OCI-LY7 (cell line): Measurements from ENCODE around the gene EI24. TPM values are rescaled to one million over a fixed set of nuclear protein-coding genes. Genes with fewer than 3 reads are reported as not detected.
"Not testable (repeated sequence)": the region's sequence is repeated elsewhere in the genome, so short reads cannot be mapped to it uniquely, and the experiment has no call there.

Source experiments
- BruUV-seq: library from RNA; stranded (reverse); fragments of 400-500 nt; replicated peaks from 2 replicates; lab custom pipeline; 2021; lab: Mats Ljungman, UMichigan
- CTCF ChIA-PET: fragments of 300-600 bp; sonication (Branson Sonifier 250); formaldehyde crosslinking; loops from one replicate; lab custom pipeline; 2022; ENCODE audit warnings: antibody characterized with exemption; ENCODE audit not compliant: unreplicated experiment; lab: Charles Lee
- POLR2A ChIA-PET: fragments of 300-600 bp; sonication (Branson Sonifier 250); formaldehyde crosslinking; loops from one replicate; lab custom pipeline; 2022; ENCODE audit warnings: antibody characterized with exemption; lab: Charles Lee
- DNase-seq: peaks from one replicate; pipeline ENCODE4 v3.0.0-alpha.2; 2015; ENCODE audit warnings: low spot score
- H2AFZ ChIP-seq: fragments of 200-600 bp; sonication (generic), shearing (Covaris generic); 2 replicates; pipeline ENCODE4 v1.6.1; 2014; ENCODE audit warnings: mild to moderate bottlenecking, antibody characterized with exemption, low read length, moderate library complexity
- H3K27ac ChIP-seq: fragments of 200-600 bp; sonication (generic); 2 replicates; pipeline ENCODE4 v1.5.1; 2014; ENCODE audit warnings: mixed run types, low read depth, mild to moderate bottlenecking, moderate library complexity, low read length, inconsistent platforms; ENCODE audit not compliant: poor library complexity, severe bottlenecking
- H3K36me3 ChIP-seq: fragments of 200-600 bp; sonication (generic); 2 replicates; pipeline ENCODE4 v1.6.1; 2014; ENCODE audit warnings: mild to moderate bottlenecking, antibody characterized with exemption, low read length, moderate library complexity, mixed read lengths; ENCODE audit not compliant: insufficient read depth
- H3K4me1 ChIP-seq: fragments of 200-600 bp; sonication (generic); 2 replicates; pipeline ENCODE4 v1.5.1; 2014; ENCODE audit warnings: mild to moderate bottlenecking, low read length; ENCODE audit not compliant: insufficient read depth, poor library complexity, severe bottlenecking
- H3K4me2 ChIP-seq: fragments of 200-600 bp; sonication (generic); 2 replicates; pipeline ENCODE4 v1.6.1; 2014; ENCODE audit warnings: mild to moderate bottlenecking, low read length
- H3K4me3 ChIP-seq: fragments of 200-600 bp; sonication (generic); 2 replicates; pipeline ENCODE4 v1.5.1; 2014; ENCODE audit warnings: mild to moderate bottlenecking, low read depth, low read length; ENCODE audit not compliant: poor library complexity, severe bottlenecking
- H3K79me2 ChIP-seq: fragments of 200-600 bp; sonication (generic); 2 replicates; pipeline ENCODE4 v1.6.1; 2016; ENCODE audit warnings: low read depth, mild to moderate bottlenecking, low read length, moderate library complexity, mixed read lengths; ENCODE audit not compliant: insufficient read depth
- H3K9me2 ChIP-seq: fragments of 200-600 bp; sonication (generic); 2 replicates; pipeline ENCODE4 v1.6.1; 2016; ENCODE audit warnings: mild to moderate bottlenecking, low read length, mixed read lengths; ENCODE audit not compliant: insufficient read depth
- H3K9me3 ChIP-seq: fragments of 200-600 bp; sonication (generic); 2 replicates; pipeline ENCODE4 v1.6.1; 2014; ENCODE audit warnings: mild to moderate bottlenecking, mixed run types, low read length, mixed read lengths
- H4K20me1 ChIP-seq: fragments of 200-600 bp; sonication (generic); 2 replicates; pipeline ENCODE4 v1.6.1; 2014; ENCODE audit warnings: mild to moderate bottlenecking, antibody characterized with exemption, low read length, moderate library complexity, mixed read lengths; ENCODE audit not compliant: insufficient read depth
- CTCF ChIP-seq: fragments of 200-600 bp; sonication (generic); conservative IDR thresholded peaks from 2 replicates; pipeline ENCODE4 v1.5.1; 2014; ENCODE audit warnings: mild to moderate bottlenecking, antibody characterized with exemption, low read length, moderate library complexity, mixed read lengths
- EZH2phosphoT487 ChIP-seq: fragments of 200-600 bp; sonication (generic); IDR thresholded peaks from 2 replicates; pipeline ENCODE4 v1.6.1; 2018; ENCODE audit warnings: low read depth, borderline replicate concordance, mild to moderate bottlenecking, mixed run types, antibody characterized with exemption, low read length, moderate library complexity, mixed read lengths
- intact Hi-C: fragments of 100-400 bp; cut with micrococcal nuclease; formaldehyde crosslinking; loops from one replicate; pipeline ENCODE4 v1.10.0; 2022; ENCODE audit not compliant: unreplicated experiment
- total RNA-seq, 2 experiments: library from RNA; depleted of rRNA in 1 of 2; stranded (reverse); fragments of >200 nt in 1 of 2; shearing (Covaris generic) in 1 of 2; gene quantifications; 2 replicates each; pipeline ENCODE4 v1.2.3, GENCODE V29; 2014 to 2022

The EI24 gene
- total RNA-seq, 2 experiments from 2014 or later, result 66.8 to 77.2 TPM

- no peaks in the 10 kb centered on the region for H3K4me1 ChIP-seq
- no peaks in the 10 kb centered on the region for H3K9me2 ChIP-seq
- no peaks in the 10 kb centered on the region for H4K20me1 ChIP-seq
- H2AFZ ChIP-seq, result no peak overlapping the region
- no peaks in the 10 kb centered on the region for H3K36me3 ChIP-seq
- no peaks in the 10 kb centered on the region for H3K79me2 ChIP-seq
- no peak overlapping the region for H3K4me3 ChIP-seq
- DNase-seq, result no peak
- H3K4me2 ChIP-seq, result no peak overlapping the region
- BruUV-seq, result no TSS peak
- no peaks in the 10 kb centered on the region for H3K9me3 ChIP-seq
- TF ChIP-seq EZH2phosphoT487, result no peak
- no peak for TF ChIP-seq CTCF
- ChIA-PET POLR2A (interaction anchor here (0.6 kb wide), 1 partner anchor 1108 kb away, joined by 4 read pairs; no protein-coding TSS in a partner anchor), CTCF (no interaction called here)
- intact Hi-C loops, result no loop called here
- H3K27ac ChIP-seq, result no peak overlapping the region
Observed at GRCh38 chr11:125525303-125525702, 44.0 kb upstream of the EI24 start.

GRCh38 chr11:125532668-125533067 lies 36.6 kb upstream of the EI24 start:
- no peak overlapping the region for H3K4me3 ChIP-seq
- H3K4me2 ChIP-seq, result no peak overlapping the region
- POLR2A ChIA-PET, result no interaction called here
- H3K9me2 ChIP-seq, result no peaks in the 10 kb centered on the region
- no peaks in the 10 kb centered on the region for H3K79me2 ChIP-seq
- H4K20me1 ChIP-seq, result no peaks in the 10 kb centered on the region
- BruUV-seq, result no TSS peak
- H3K4me1 ChIP-seq, result no peaks in the 10 kb centered on the region
- H3K9me3 ChIP-seq, result no peaks in the 10 kb centered on the region
- no peak for DNase-seq
- TF ChIP-seq EZH2phosphoT487, result no peak
- TF ChIP-seq CTCF, result no peak
- no peak overlapping the region for H2AFZ ChIP-seq
- intact Hi-C loops, result no loop called here
- CTCF ChIA-PET, result no interaction called here
- no peaks in the 10 kb centered on the region for H3K36me3 ChIP-seq
- no peak overlapping the region for H3K27ac ChIP-seq

DNA sequence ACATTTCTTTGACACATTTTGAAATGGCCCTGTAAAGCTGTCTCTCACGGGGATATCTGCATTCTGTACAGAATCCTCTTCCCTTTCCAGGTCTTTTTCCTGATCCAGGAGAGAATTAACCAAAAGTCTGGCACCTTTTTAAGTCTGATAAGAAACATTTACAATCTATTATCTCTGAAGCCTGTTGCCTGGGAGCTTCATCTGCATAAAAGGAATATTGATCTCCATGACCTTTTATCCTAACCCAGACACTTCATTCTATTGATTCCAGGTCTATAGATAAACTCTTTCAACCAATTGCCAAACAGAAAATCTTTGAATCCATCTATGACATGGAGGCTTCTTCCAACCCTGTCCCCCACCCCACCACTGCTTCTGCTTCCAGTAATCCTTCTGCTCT lies 33.7 kb upstream of the EI24 start:
- no peak for DNase-seq
- ChIA-PET POLR2A (interaction anchor here (0.6 kb wide), 1 partner anchor 875 kb away, joined by 3 read pairs; no protein-coding TSS in a partner anchor), CTCF (no interaction called here)
- no peaks in the 10 kb centered on the region for H3K9me3 ChIP-seq
- no peak overlapping the region for H3K27ac ChIP-seq
- H4K20me1 ChIP-seq, result no peaks in the 10 kb centered on the region
- H3K4me1 ChIP-seq, result no peaks in the 10 kb centered on the region
- H2AFZ ChIP-seq, result no peak overlapping the region
- no TSS peak for BruUV-seq
- no peak overlapping the region for H3K4me3 ChIP-seq
- no peak overlapping the region for H3K4me2 ChIP-seq
- no peaks in the 10 kb centered on the region for H3K36me3 ChIP-seq
- H3K9me2 ChIP-seq, result no peaks in the 10 kb centered on the region
- intact Hi-C loops, result no loop called here
- TF ChIP-seq CTCF (no peak), EZH2phosphoT487 (no peak)
- no peaks in the 10 kb centered on the region for H3K79me2 ChIP-seq

DNA sequence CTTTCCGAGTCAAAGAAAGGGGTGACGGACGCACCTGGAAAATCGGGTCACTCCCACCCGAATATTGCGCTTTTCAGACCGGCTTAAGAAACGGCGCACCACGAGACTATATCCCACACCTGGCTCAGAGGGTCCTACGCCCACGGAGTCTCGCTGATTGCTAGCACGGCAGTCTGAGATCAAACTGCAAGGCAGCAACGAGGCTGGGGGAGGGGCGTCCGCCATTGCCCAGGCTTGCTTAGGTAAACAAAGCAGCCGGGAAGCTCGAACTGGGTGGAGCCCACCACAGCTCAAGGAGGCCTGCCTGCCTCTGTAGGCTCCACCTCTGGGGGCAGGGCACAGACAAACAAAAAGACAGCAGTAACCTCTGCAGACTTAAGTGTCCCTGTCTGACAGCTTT lies 32.4 kb upstream of the EI24 start:
- H4K20me1 ChIP-seq, intact Hi-C loops, H3K27ac ChIP-seq, H3K4me2 ChIP-seq, H3K36me3 ChIP-seq, BruUV-seq, CTCF ChIA-PET, DNase-seq, H3K79me2 ChIP-seq, H3K9me3 ChIP-seq, H2AFZ ChIP-seq, H3K4me3 ChIP-seq, H3K4me1 ChIP-seq, H3K9me2 ChIP-seq, POLR2A ChIA-PET: not testable (repeated sequence)
